ENCODE data around the gene ZNF697.
"Not testable (repeated sequence)": the region's sequence is repeated elsewhere in the genome, so short reads cannot be mapped to it uniquely, and the experiment has no call there.

- not testable (repeated sequence) for TF ChIP-seq CTCF, EZH2phosphoT487, EZH2 (IDR thresholded peaks at IDR 0.05)
These were observed 43.0 kb downstream of the ZNF697 start for GRCh38 chr1:119605080-119605479.

Measured in neural progenitor cell (in vitro differentiated cells).